GM12892 (cell line): ENCODE results near the gene ZNF23.

Experiments
- POLR2AphosphoS5 ChIP-seq: IDR thresholded peaks from 2 replicates; pipeline ENCODE4 v1.6.1; 2011; ENCODE audit warnings: low read depth, low read length, control low read depth
- TAF1 ChIP-seq: IDR thresholded peaks from 2 replicates; pipeline ENCODE4 v1.6.1; 2011; ENCODE audit warnings: low read depth, mild to moderate bottlenecking, control low read depth, low read length, borderline replicate concordance

DNA sequence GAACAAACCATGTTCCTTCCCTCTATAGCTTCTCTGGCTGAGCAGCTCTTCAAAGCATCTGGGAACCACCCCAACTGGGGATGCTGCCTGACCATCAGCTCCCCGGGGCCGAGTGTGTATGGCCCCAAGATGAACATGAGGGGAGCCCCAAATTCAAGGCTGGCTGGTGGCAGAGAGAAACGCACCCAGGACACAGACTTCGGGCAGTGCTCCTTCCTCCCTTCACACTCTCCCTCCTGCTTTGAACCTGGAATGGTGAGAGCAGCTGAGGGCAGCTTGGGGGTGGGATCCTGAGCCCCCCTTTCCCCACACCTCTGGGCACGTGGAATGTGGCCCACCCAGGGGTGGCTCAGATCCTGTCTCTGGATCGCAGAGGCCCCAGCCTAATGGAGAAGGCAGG is 37.4 kb downstream of the ZNF23 start:
- TF ChIP-seq POLR2AphosphoS5 (no peak), TAF1 (no peak)
